Measurements from ENCODE around the gene NDUFA5.

NDUFA5 gene

DNA sequence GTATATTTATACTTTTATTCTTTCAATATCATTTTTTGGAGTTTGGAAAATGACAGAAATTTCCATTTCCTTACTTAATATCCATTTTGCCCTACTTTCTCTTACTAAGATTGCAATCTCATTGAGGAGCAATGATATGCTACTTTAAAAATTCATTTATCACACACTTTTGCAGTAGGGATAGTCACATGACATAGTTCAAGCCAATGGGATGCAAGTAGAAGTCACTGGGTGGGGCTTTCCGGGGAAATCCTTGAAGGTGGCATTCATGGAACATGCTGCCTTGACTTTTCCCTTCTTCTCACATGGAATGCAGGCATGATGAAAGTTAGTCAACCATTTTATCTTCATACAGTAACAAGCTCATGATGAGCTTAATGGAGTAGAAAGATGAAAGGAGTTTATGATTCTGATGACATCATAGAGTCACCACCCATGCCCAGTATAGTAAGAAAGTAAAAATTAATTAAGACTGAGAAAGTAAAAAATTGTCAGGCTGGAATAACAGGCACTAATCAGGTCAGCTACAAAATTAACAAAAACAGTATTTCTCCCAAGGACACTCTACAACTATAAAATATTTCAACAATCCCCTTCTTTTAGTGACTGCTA lies 56.6 kb downstream of the NDUFA5 start:
- no peak for DNase-seq

DNA sequence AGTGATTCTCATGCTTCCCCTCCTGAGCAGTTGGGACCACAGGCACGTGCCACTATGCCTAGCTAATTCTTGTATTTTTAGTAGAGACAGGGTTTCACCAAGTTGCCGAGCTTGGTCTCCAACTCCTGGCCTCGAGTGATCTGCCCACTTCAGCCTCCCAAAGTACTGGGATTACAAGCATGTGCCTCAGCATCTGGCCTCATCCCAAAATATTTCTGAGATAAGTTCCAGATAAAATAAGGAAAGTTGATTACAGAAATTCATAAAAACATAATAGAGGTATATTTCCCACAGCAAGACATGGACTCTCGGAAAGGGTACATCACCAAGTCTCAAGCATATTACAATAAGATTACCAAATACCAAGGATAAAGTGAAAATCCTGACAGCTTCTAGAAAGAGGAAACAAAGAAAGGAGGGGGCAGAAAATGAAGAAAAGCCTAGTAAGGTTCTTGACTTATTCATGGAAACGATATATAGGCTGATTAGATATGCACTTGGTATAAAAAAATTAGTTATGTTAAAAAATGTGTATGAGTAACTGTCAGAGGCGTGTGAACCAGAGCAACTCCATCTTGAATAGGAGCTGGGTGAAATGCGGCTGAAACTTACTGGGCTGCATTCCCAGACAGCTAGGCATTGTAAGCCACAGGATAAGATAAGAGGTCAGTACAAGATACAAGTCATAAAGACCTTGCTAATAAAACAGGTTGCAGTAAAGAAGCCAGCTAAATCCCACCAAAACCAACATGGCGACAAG lies 58.2 kb downstream of the NDUFA5 start:
- no peak for DNase-seq

DNA sequence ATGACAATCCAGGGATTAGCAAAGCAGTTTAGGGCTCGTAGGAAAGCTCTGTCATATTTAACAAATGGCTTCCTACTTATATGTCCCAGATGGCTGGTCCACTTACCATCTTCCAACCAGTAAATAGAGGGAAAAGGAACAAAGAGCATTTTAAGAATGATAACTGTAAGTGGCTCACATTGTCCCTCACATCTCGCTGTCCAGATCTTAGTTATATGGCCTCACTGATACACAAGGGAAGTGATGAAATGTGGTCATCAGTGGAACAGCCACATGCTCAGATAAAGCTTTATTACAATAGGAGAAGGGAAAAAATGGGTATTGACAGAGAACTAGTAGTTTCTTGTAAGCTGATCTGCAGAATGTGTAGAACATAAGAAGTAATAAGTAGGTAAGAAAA lies 59.0 kb downstream of the NDUFA5 start:
- DNase-seq: no peak

DNA sequence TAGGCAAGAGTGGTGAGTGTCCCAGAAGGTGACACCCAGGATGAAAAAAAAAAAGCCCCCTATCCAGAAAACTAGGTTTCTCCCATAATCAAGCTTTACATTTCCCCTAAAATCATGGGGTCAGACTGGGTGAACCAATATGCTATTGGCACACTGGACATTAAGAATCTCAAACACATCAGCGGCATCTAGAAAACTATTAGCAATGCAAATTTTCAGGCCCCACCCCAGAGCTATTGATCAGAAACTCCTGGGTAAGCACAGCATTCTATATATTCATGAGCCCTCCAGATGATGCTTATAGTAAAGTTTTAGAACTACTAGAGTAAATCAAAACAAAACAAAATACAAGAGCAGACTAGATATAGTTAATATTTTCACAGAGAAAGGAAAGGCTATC lies 59.6 kb downstream of the NDUFA5 start:
- DNase-seq: no peak

DNA sequence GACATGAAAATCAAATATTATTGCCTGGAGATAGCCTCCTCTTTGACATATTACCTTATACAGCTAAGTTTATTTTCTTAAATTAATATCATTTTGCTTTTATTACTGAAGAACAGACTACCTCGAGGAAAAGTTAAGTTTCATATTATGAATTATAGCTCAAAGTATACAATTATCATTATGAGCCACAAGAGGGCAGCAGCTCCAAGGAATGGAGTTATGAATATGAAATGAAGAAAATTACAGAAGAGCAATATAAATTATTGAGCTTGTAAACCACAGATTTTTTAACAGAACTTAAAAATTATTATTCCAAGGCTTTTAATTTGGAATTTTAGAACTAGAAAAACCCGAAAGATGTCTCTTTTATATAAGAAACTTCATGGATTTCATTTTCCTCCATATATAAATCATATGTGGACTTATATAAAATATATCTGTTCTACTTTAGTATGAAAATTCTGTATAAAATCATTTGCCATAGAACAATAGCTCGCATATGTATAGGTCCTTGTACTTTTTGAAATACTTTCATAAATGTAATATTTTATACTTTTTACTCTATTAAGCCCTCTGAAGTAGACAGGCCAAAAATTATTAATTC lies 63.3 kb downstream of the NDUFA5 start:
- DNase-seq: peak; percentile 25

DNA sequence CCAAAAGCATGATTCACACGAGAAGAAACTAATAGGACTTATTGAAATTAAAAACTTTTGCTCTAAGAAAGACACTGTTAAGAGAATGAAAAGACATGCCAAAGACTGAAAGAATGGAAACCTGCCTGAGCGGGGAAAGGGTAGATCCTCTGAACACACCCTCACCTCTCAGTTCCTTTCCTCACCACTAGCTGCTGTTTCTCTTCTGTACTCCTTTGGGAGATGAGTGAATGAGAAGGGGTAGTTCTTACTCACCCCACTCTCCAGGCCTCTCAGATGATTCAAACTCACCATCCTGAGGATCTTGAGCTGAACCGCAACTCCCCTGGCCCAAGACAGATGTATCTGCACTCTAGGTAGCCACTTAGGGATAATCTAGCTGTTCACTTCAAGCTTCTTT lies 65.1 kb downstream of the NDUFA5 start:
- no peak for DNase-seq
